Measurements from ENCODE around the gene HOXC4. TPM values are rescaled to one million over a fixed set of nuclear protein-coding genes. Genes with fewer than 3 reads are reported as not detected.

HOXC4 gene
- total and polyA plus RNA-seq, 10 of the 15 experiments (the other 5 are each of a cell fraction or from before 2014, with no cell fraction given): 1.0 to 11.4 (median 4.2) TPM

DNA sequence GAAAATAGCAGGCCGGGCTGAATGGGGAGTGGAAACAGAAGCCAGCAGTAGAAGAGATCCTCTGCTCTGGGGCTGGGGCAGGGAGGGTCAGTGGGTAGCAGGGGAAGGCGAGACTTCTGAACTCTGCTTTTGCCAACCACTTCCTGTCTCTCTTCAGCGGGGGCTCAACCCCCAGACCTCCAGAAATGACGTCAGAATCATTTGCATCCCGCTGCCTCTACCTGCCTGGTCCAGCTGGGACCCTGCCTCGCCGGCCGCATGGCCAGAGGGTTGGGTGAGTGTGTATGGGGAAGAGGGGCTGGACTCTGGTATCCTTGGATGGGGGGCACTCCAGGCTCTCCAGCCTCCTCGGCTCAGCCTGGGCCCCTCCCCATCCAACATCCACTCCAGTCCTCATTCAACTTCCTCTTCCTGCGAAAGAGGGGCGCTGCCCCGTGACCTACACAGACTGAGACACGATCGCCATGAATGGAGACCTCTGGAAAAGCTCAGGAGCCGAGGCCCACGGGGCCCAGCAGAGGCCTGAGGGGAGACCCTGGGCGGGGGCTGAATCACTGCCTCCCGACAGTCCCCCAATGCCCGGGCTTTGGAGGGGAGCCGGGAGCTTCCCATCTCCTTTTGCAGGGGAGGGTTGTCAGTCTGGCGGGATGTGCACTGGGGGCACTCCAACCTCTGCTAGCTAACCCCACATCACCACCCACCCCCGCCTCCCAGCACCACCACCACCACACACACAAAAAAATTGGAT, 458 bp upstream of the HOXC4 start (continued):
- TF ChIP-seq CBFB (IDR thresholded peaks at IDR 0.05; ENCODE audit: low read depth): peak; percentile 63
- no peak for TF ChIP-seq NFIC (IDR thresholded peaks at IDR 0.05; ENCODE audit: low read depth, low read length)
- TF ChIP-seq KAT2A (conservative IDR thresholded peaks at IDR 0.05; ENCODE audit: control insufficient read depth, low read depth, low read length): no peak
- TF ChIP-seq PAX8 (IDR thresholded peaks at IDR 0.05): no peak
- TF ChIP-seq SMARCA5 (IDR thresholded peaks at IDR 0.05): peak; percentile 50
- peak; percentile 60 for TF ChIP-seq PML (IDR thresholded peaks at IDR 0.05; ENCODE audit: low read length)
- peak; percentile 92 for TF ChIP-seq POU2F2 (IDR thresholded peaks at IDR 0.05; ENCODE audit: borderline replicate concordance, low read depth, low read length)
- TF ChIP-seq, protein P1, sequence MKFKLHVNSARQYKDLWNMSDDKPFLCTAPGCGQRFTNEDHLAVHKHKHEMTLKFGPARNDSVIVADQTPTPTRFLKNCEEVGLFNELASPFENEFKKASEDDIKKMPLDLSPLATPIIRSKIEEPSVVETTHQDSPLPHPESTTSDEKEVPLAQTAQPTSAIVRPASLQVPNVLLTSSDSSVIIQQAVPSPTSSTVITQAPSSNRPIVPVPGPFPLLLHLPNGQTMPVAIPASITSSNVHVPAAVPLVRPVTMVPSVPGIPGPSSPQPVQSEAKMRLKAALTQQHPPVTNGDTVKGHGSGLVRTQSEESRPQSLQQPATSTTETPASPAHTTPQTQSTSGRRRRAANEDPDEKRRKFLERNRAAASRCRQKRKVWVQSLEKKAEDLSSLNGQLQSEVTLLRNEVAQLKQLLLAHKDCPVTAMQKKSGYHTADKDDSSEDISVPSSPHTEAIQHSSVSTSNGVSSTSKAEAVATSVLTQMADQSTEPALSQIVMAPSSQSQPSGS (IDR thresholded peaks at IDR 0.05; ENCODE audit: low read length): peak; percentile 42; the same call in 1 of the 2 replicates
- no peak for TF ChIP-seq NFYA (IDR thresholded peaks at IDR 0.05; ENCODE audit: borderline replicate concordance, low read depth, low read length)
- TF ChIP-seq, protein P2, sequence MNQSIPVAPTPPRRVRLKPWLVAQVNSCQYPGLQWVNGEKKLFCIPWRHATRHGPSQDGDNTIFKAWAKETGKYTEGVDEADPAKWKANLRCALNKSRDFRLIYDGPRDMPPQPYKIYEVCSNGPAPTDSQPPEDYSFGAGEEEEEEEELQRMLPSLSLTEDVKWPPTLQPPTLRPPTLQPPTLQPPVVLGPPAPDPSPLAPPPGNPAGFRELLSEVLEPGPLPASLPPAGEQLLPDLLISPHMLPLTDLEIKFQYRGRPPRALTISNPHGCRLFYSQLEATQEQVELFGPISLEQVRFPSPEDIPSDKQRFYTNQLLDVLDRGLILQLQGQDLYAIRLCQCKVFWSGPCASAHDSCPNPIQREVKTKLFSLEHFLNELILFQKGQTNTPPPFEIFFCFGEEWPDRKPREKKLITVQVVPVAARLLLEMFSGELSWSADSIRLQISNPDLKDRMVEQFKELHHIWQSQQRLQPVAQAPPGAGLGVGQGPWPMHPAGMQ (IDR thresholded peaks at IDR 0.05; ENCODE audit: borderline replicate concordance): no peak
- TF ChIP-seq, protein P3, sequence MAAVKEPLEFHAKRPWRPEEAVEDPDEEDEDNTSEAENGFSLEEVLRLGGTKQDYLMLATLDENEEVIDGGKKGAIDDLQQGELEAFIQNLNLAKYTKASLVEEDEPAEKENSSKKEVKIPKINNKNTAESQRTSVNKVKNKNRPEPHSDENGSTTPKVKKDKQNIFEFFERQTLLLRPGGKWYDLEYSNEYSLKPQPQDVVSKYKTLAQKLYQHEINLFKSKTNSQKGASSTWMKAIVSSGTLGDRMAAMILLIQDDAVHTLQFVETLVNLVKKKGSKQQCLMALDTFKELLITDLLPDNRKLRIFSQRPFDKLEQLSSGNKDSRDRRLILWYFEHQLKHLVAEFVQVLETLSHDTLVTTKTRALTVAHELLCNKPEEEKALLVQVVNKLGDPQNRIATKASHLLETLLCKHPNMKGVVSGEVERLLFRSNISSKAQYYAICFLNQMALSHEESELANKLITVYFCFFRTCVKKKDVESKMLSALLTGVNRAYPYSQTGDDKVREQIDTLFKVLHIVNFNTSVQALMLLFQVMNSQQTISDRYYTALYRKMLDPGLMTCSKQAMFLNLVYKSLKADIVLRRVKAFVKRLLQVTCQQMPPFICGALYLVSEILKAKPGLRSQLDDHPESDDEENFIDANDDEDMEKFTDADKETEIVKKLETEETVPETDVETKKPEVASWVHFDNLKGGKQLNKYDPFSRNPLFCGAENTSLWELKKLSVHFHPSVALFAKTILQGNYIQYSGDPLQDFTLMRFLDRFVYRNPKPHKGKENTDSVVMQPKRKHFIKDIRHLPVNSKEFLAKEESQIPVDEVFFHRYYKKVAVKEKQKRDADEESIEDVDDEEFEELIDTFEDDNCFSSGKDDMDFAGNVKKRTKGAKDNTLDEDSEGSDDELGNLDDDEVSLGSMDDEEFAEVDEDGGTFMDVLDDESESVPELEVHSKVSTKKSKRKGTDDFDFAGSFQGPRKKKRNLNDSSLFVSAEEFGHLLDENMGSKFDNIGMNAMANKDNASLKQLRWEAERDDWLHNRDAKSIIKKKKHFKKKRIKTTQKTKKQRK (IDR thresholded peaks at IDR 0.05; ENCODE audit: low read depth, low read length): no peak
- TF ChIP-seq SPI1 (IDR thresholded peaks at IDR 0.05; ENCODE audit: borderline replicate concordance, insufficient read depth, low read depth, low read length): peak; percentile 63; the same call in 1 of the 2 replicates
- peak; percentile 59 to 62; a peak in 3 of 4 replicates for TF ChIP-seq IKZF2 (IDR thresholded peaks at IDR 0.05)
- no peak for TF ChIP-seq SMC3 (IDR thresholded peaks at IDR 0.05; ENCODE audit: borderline replicate concordance, low read length)
- TF ChIP-seq RB1 (IDR thresholded peaks at IDR 0.05; ENCODE audit: borderline replicate concordance): no peak
- TF ChIP-seq KDM1A (IDR thresholded peaks at IDR 0.05; ENCODE audit: borderline replicate concordance): no peak
- TF ChIP-seq, protein P4, sequence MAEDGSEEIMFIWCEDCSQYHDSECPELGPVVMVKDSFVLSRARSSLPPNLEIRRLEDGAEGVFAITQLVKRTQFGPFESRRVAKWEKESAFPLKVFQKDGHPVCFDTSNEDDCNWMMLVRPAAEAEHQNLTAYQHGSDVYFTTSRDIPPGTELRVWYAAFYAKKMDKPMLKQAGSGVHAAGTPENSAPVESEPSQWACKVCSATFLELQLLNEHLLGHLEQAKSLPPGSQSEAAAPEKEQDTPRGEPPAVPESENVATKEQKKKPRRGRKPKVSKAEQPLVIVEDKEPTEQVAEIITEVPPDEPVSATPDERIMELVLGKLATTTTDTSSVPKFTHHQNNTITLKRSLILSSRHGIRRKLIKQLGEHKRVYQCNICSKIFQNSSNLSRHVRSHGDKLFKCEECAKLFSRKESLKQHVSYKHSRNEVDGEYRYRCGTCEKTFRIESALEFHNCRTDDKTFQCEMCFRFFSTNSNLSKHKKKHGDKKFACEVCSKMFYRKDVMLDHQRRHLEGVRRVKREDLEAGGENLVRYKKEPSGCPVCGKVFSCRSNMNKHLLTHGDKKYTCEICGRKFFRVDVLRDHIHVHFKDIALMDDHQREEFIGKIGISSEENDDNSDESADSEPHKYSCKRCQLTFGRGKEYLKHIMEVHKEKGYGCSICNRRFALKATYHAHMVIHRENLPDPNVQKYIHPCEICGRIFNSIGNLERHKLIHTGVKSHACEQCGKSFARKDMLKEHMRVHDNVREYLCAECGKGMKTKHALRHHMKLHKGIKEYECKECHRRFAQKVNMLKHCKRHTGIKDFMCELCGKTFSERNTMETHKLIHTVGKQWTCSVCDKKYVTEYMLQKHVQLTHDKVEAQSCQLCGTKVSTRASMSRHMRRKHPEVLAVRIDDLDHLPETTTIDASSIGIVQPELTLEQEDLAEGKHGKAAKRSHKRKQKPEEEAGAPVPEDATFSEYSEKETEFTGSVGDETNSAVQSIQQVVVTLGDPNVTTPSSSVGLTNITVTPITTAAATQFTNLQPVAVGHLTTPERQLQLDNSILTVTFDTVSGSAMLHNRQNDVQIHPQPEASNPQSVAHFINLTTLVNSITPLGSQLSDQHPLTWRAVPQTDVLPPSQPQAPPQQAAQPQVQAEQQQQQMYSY (CRISPR knock-in tag; IDR thresholded peaks at IDR 0.05): peak; percentile 57; the same call in 1 of the 2 replicates
- peak; percentile 59 for TF ChIP-seq JUND (IDR thresholded peaks at IDR 0.05; ENCODE audit: low read depth, low read length)
- no peak for TF ChIP-seq FOXK2 (IDR thresholded peaks at IDR 0.05)
- TF ChIP-seq SRF (IDR thresholded peaks at IDR 0.05; ENCODE audit: low read depth in 2 of 2, low read length in 2 of 2): no peak
- peak; percentile 52 for TF ChIP-seq MTA2 (IDR thresholded peaks at IDR 0.05; ENCODE audit: low read depth)

Measured in GM12878 (cell line).